GM18861 (cell line): ENCODE data around the gene MOGAT3.
"Not testable (repeated sequence)": the region's sequence is repeated elsewhere in the genome, so short reads cannot be mapped to it uniquely, and the experiment has no call there.

Experiments
- ATAC-seq: cut with Tn5 transposase; IDR thresholded peaks from one replicate; pipeline ENCODE4 v1.9.1; 2021; ENCODE audit not compliant: unreplicated experiment

Gene MOGAT3

DNA sequence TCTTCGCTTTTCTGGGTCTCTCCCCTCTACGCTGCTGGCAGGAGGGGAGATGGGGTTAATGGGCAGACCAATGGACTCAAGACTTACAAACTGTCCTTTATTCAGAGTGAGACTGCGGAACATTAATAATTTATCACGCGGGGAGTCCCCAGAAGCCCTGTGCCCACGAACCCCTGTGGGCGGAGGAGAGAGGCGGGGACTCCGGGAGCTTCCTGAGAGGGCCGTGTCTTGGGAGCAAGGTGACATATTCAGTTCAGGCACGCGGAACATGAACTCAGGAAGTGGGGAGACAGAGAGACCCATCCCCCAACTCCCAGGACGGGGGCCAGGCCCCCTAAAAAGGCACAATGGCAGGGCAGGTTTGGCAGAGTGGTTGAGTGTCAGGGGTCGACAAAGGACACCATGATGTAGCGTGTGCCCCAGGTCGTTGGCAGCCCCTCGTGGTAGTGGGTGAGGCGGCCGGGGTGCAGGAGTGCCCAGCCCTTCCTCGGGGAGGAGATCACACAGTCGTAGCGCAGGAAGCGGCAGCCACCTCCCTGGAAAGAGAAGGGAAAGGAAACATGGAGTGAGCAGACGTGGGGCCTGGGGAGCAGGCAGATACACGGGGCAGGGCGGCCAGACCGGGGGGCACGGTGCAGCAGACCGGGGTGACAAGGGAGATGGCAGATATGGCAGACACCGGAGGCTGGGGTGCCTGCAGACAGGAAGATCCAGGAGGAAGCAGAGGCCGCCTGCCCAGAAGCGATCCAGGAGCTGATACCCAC, 5.2 kb upstream of the MOGAT3 start:
- no peak for ATAC-seq

DNA sequence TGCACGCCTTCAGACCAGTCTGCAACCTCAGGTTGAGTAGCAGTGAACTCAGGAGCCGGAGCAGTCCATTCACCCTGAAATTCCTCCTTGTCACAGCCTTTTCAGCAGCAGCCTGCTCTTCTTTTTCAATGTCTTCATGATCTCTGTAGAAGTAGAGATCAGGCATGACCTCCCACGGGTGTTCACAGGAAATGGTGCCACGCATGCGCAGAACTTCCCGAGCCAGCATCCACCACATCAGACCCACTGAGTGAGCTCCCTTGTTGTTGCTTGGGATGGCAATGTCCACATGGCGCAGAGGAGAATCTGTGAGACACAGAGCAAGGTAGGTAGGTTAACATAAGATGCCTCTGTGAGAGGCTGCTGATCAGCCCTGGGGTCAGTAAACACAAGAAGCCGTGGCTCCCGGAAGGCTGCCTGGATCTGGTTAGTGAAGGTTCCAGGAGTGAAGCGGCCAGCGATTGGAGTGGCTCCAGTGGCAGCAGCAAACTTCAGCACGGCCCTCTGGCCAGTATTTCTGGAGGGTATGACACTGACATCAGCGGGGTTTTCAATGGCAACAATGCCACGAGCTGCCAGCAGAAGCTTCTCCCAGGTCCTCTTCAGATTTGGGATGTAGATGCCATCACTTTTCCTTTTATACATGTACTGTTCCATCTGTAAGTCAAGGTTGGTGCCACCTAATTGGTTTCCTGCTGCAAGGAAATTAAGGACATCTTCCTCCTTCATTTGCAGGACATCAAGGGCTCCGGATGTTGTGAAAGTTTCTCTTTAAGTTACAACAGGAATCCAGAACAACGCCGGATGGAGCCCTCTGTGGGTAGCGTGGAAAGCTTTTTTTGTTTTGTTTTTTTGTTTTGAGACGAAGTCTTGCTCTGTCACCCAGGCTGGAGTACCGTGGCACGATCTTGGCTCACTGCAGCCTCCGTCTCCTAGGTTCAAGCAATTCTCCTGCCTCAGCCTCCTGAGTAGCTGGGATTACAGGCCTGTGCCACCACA, 3.2 kb upstream of the MOGAT3 start:
- ATAC-seq = not testable (repeated sequence)

GRCh38 chr7:101202603-101202918, 1.7 kb upstream of the MOGAT3 start:
- no peak for ATAC-seq

- no peak for ATAC-seq
Observed at GRCh38 chr7:101201695-101202602, 1.1 kb upstream of the MOGAT3 start.

GRCh38 chr7:101200504-101200861, 353 bp downstream of the MOGAT3 start:
- ATAC-seq = no peak

GRCh38 chr7:101199522-101199921, 1.3 kb downstream of the MOGAT3 start:
- not testable (repeated sequence) for ATAC-seq

DNA sequence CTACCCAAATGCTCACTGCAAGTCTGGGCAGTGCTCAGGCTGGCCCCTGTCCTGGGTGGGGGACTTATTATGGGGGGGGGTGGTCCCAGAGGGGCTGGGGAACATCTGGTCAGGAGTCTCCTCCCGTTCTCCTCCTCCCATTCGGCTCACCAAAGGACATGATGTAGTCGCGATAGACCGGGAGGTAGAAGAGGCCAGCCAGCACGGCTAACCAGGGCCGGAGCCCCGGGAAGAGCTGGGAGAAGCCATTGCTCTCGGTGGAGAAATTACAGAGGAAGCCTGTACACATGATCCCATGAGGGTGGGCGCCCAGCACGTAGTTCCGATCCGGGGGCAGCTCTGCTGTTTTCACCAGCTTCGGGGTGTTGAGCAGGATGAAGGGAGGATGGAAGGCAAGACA, 2.4 kb downstream of the MOGAT3 start:
- ATAC-seq = no peak

GRCh38 chr7:101197991-101198390, 2.8 kb downstream of the MOGAT3 start:
- ATAC-seq = no peak

DNA sequence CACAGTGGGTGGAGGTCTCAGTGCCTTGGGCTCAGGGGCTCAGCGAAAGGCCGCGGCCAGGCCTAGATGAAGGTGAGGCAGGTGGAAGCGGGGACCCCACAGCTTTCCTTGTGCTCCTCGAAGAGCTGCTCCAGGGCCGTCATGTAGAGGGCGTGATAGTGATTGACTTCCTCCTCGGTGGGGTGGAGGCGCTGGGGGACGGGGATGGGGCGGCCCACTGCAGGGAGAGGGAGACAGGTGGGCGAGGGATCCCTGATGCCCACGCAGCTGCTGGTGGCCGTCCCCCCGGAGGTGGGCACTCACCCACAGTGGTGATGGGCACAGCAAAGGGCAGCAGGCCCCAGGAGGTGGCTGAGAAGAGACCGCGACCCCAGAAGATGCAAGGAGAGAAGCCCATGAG, 5.0 kb downstream of the MOGAT3 start:
- no peak for ATAC-seq

GRCh38 chr7:101189109-101189508, 11.7 kb downstream of the MOGAT3 start:
- no peak for ATAC-seq

- no peak for ATAC-seq
Observed at GRCh38 chr7:101186844-101187428, 13.9 kb downstream of the MOGAT3 start.

DNA sequence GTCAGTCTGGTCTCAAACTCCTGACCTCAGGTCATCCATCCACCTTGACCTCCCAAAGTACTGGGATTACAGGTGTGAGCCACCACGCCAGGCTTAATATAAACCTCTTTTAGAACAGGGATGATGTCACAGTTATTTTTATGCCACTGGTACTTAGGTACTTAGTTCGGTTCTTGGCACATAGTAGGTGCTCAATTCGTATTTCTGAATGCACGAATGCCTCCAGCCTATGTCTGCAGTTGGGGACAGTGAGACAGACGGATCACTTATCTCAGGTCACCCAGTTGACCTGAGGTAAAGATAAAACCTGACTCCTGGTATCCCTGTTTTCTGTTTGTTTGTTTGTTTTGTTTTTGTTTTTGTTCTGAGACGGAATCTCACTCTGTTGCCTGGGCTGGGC, 14.6 kb downstream of the MOGAT3 start:
- ATAC-seq = no peak

GRCh38 chr7:101185258-101185839, 15.5 kb downstream of the MOGAT3 start:
- ATAC-seq = no peak

DNA sequence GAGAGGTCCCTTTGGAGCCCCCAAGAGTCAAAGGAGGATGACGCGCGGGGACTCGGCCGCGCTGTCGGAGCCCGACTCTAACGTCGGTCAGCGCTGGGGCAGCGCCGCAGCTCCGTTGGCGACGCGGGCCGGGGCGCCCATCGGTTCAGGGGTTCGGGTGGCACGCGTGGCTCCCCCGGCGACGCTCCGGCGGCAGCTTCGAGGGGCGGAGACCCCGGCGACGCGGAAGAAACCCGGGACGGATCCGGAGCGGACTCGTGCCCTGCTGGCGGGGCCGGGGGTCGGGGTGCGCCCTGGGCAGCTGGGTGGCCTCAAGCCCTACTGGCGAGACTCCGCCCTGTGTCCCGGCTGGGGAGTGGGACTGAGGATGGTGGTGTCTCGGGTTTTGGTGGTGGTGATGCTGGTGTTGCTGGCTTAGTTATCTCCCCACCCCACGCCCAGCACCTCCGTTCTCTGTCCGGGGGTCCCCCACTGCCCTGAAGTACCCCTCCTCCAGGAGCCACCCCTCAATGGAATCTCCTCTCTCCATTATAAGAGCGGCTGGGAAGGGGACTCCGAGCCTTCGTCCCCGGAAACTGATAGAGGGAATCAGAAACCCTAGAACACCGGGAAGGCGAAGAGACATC, 20.6 kb downstream of the MOGAT3 start, which contains the start of gene NAT16:
TSS of gene NAT16 (minus strand) at position 164 of the 626 bp plus-strand sequence. CDS start 5,486 bp downstream, outside the sequence.
- ATAC-seq = no peak

GRCh38 chr7:101179713-101180112, 21.1 kb downstream of the MOGAT3 start:
- ATAC-seq = no peak

DNA sequence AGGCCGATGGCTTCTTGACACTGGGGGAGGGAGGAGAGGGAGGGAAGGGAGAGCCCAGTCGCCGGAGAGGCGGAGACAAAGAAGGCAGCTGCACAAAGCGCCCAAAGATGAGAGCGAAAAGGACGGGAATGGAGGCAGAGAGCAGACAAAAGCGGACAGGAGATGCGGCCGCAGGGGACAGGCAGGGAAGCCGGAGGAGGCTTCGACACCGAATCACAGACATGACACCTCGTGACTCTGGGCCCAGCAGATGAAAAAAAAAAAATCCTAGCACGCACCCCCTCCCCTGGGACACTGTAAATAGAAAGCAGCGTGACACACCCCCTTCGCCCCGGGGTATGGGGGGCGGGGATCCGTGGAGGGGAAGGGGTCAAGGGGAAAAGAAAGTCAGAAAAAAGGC, 21.7 kb downstream of the MOGAT3 start:
- no peak for ATAC-seq

DNA sequence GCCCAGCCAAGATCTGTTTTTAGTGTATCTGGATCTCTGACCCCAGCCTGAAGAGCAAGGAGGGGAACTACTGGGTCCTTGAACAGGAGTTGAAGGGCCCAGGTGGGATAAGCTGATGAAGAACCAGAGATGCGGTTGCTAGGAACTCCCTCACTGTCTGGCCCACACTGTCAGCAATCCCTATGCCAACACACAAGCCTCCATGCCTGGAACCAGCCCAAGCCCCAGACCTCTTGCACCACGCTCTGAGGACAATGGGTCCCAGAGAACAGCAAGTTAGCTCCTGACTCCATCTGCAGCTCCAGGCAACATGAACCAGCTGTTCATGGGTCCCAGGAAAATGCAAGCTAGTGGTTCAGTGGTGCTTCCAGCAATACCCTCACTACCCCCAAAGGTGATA, 23.2 kb downstream of the MOGAT3 start:
- ATAC-seq = no peak

GRCh38 chr7:101175664-101176063, 25.2 kb downstream of the MOGAT3 start:
- no peak for ATAC-seq

GRCh38 chr7:101174322-101174854, 26.4 kb downstream of the MOGAT3 start:
- ATAC-seq = no peak
